ENCODE results near the gene MUC2.

- no peak for TF ChIP-seq CTCF (conservative IDR thresholded peaks at IDR 0.05)
- no peak for TF ChIP-seq ZFX (IDR thresholded peaks at IDR 0.05)
These were observed 12.7 kb downstream of the MUC2 start for GRCh38 chr11:1087279-1087960.

All from C4-2B (cell line).